Urinary bladder (tissue), 4 donors: ENCODE measurements around the gene FOXD2. TPM values are rescaled to one million over a fixed set of nuclear protein-coding genes. Genes with fewer than 3 reads are reported as not detected.

ENCODE experiments used
- DNase-seq: peaks from one replicate; pipeline ENCODE4 v3.0.0-alpha.2; 2015; ENCODE audit errors: extremely low spot score
- H3K27ac ChIP-seq: one replicate; pipeline ENCODE4 v1.5.1; 2013; ENCODE audit warnings: low read depth, mild to moderate bottlenecking, moderate library complexity
- H3K36me3 ChIP-seq: one replicate; pipeline ENCODE4 v1.6.1; 2013; ENCODE audit warnings: mild to moderate bottlenecking, moderate library complexity; ENCODE audit not compliant: insufficient read depth
- H3K4me1 ChIP-seq: one replicate; pipeline ENCODE4 v1.6.1; 2013; ENCODE audit warnings: mild to moderate bottlenecking, moderate library complexity; ENCODE audit not compliant: insufficient read depth
- H3K4me3 ChIP-seq: one replicate; pipeline ENCODE4 v1.5.1; 2013; ENCODE audit warnings: low read depth, low read length
- WGBS: extraction: QIAGEN DNeasy Blood & Tissue Kit; methylation state at CpG from one replicate; pipeline ENCODE4 v1.1.7; 2013; 5-methylcytosine and 5-hydroxymethylcytosine counted together
- polyA plus RNA-seq: library from polyadenylated mRNA; stranded (reverse); fragments of 200-250 nt; gene quantifications from one replicate; pipeline ENCODE4 v1.2.3, GENCODE V29; 2013
- total RNA-seq: library from RNA; depleted of rRNA; stranded (reverse); fragments of >200 nt; gene quantifications from one replicate; pipeline ENCODE4 v1.2.3, GENCODE V29; 2014
- donor health status: healthy with polysubstance abuse.
- donor health status: healthy.

FOXD2 gene
- total and polyA plus RNA-seq, 2 donors = 0.19 to 0.85 TPM

DNA sequence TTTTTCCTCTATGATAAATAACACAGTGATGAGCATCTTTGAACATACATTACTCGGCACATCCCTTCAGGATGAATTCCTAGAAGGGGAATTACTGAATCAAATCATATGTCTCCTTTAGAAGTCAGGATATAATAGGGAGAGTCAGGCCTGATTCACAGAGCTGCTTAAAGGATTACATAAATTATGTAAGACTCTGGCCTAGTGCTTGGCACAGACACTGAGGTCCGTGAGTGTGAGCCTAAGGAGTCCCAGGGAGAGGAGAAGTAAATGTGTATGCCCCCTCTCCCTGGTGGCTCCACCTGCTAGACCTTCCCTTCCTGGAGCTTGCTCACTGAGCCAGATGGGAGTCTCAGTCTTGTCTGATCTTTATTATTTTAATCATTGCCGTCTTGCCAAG lies 30.4 kb upstream of the FOXD2 start:
- Histone ChIP-seq H3K36me3 (no peaks in the 10 kb centered on the region), H3K27ac (no peak overlapping the region), H3K4me1 (no peaks in the 10 kb centered on the region), H3K4me3 (no peak overlapping the region)
- DNase-seq = no peak
- 80% methylated on average over 3 of the region's 3 CpGs for WGBS

DNA sequence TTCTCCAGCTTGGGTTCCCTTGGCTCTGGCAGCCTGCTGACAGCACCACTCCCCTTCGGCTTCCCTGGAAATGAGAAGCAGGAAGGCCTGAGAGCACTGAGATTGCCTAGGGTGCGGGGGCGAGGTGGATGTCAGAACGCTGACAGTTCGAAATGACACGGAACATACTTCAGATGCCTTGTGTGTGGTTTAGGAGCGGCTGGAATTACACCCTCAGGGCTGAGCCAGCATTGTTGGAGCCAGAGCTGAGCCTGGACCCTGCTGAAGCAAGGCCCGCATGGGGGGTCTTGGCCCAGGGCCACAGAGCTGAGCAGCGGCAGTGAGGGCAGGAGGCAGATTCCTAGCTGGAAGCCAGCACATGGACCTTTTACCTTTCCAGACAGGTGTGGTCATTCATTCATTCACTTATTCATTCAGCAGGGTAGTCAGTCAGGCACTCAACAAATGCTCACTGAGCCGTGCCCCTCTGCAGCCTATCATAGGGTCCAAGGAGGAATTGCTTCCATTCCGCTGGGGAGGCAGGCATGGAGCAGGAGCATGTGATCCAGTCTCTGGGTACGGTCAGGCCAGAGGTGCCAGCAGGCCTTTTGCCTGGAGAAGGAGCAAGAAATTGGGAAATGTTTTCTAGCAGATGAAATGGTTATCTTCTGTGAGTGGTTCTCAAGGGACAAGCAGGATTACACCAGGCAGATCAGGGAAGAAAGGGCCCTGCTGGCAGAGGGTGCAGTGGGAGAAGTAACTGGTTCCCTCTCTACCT lies 28.4 kb upstream of the FOXD2 start:
- no peak overlapping the region for H3K4me3 ChIP-seq
- H3K4me1 ChIP-seq = no peaks in the 10 kb centered on the region
- H3K36me3 ChIP-seq = no peaks in the 10 kb centered on the region
- no peak overlapping the region for H3K27ac ChIP-seq
- no peak for DNase-seq
- WGBS = 48% methylated on average over 12 of the region's 12 CpGs

DNA sequence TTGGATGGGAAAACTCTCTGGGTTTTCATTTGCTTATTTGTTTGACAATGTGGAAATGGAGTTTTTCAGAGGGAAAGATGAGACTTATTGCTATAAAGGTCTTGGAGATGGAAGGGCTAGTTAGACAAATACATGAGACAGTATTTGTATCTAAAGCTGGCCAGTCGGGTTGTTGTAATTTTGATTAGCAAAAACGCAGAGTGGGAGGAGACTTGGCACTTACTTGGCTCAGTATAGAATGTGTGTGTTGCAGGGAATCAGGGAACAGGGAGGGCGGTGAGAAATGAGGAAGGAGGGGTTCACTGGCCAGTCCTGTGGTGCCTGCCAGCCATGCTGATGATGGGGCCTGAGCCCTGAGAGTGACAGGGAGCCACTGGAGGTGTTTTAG lies 27.8 kb upstream of the FOXD2 start:
- no peaks in the 10 kb centered on the region for H3K36me3 ChIP-seq
- WGBS = 58% methylated on average over 3 of the region's 3 CpGs
- DNase-seq = no peak
- H3K4me3 ChIP-seq = no peak overlapping the region
- no peak overlapping the region for H3K27ac ChIP-seq
- no peaks in the 10 kb centered on the region for H3K4me1 ChIP-seq

DNA sequence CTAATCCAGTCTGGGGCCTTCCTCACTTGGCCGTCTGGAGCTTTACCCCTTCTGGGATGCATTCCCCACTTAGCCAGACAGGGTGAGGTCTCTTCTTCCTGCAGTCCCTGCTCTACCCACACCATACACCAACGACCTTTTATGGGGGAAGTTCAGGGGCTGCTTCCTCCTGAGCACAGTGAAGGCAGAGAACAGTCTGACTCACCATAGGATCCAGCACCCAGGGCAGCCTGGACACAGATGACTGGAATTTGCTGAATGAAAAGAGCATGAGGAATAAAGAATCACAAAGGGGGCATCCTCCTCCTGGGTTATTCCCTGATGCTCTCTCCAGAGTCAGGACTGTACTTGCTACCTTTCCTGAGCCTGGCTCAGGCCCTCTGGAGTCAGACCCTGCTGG lies 26.4 kb upstream of the FOXD2 start:
- H3K36me3 ChIP-seq = no peaks in the 10 kb centered on the region
- WGBS = 47% methylated on average over 2 of the region's 2 CpGs
- no peak overlapping the region for H3K4me3 ChIP-seq
- no peak for DNase-seq
- no peak overlapping the region for H3K27ac ChIP-seq
- H3K4me1 ChIP-seq = peaks cover under 1% of the 10 kb centered on the region

DNA sequence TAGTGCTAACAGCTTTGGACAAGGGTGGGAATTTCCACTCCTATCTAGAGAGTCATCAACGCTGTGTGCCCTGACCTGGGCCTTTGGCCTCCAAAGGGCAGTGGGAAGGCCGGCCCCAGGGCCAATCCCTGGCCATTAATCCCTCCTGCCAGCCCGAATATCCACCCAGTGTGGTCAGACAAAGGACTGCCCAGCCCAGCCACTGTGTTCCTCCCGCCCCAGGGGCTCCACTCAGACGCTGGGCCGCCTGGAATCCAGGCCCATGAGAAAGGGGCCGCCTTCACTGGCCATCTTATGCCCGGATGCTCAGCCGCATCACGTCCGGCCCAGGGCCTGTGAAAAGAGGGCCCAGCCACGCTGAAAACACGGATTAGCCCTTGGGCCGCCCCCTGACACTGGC lies 25.4 kb upstream of the FOXD2 start:
- no peaks in the 10 kb centered on the region for H3K36me3 ChIP-seq
- H3K4me3 ChIP-seq = no peak overlapping the region
- DNase-seq = no peak
- H3K27ac ChIP-seq = no peak overlapping the region
- peaks cover 4% of the 10 kb centered on the region for H3K4me1 ChIP-seq
- 88% methylated on average over 14 of the region's 14 CpGs for WGBS

DNA sequence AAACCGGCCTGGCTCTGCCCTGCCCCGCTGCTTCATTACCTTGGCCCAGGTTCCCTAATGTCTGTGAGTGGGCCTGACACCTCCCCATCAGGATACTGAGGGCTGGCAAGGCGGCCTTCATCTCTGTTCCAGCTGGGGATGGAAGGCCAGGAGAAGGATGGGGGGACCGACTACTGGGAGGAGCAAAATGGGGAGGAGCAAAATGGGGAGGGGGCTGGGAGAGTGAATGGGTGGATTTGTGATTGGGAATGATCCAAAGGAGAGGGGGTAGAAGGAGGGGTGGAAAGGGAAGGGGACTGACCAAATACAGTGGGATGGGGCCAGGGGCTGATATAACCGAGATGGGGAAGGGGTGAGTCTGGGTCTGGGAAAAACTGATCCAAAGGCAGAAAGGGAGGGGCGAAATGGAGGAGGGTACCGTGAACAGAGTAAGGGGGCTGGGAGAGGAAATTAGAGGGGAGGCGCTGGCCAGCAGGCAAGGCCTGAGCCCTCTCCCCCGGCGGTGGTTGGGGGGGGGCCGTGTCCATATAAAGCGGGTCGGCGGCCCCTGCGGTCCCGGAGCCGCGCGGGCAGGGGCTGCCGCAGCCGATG lies 22.0 kb upstream of the FOXD2 start, which contains the start of gene FOXE3:
Gene FOXE3 (plus strand): TSS at position 558 of the 591 bp plus-strand sequence. CDS start 31 bp downstream, at position 589.
- Histone ChIP-seq H3K36me3 (no peaks in the 10 kb centered on the region), H3K4me1 (peaks cover 4% of the 10 kb centered on the region), H3K4me3 (peak within 1 kb of the TSS; percentile 13), H3K27ac (no peak within 1 kb of the TSS)
- 21% methylated on average over 21 of the region's 21 CpGs for WGBS
- no peak for DNase-seq

DNA sequence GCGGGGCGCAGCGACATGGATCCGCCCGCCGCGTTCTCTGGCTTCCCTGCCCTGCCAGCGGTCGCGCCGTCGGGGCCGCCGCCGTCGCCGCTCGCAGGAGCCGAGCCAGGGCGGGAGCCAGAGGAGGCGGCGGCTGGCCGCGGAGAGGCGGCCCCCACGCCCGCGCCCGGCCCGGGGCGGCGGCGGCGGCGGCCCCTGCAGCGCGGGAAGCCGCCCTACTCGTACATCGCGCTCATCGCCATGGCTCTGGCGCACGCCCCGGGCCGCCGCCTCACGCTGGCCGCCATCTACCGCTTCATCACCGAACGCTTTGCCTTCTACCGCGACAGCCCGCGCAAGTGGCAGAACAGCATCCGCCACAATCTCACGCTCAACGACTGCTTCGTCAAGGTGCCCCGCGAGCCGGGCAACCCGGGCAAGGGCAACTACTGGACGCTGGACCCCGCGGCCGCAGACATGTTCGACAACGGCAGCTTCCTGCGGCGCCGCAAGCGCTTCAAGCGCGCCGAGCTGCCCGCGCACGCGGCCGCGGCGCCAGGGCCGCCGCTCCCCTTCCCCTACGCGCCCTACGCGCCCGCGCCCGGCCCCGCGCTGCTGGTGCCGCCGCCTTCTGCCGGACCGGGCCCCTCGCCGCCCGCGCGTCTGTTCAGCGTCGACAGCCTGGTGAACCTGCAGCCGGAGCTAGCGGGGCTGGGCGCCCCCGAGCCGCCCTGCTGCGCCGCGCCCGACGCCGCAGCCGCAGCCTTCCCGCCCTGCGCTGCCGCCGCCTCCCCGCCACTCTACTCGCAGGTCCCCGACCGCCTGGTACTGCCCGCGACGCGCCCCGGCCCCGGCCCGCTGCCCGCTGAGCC lies 21.3 kb upstream of the FOXD2 start:
- 1% methylated on average over 134 of the region's 134 CpGs for WGBS
- Histone ChIP-seq H3K27ac (no peak overlapping the region), H3K4me3 (peak overlapping the region; percentile 13), H3K4me1 (peaks cover 4% of the 10 kb centered on the region), H3K36me3 (no peaks in the 10 kb centered on the region)
- DNase-seq = no peak

DNA sequence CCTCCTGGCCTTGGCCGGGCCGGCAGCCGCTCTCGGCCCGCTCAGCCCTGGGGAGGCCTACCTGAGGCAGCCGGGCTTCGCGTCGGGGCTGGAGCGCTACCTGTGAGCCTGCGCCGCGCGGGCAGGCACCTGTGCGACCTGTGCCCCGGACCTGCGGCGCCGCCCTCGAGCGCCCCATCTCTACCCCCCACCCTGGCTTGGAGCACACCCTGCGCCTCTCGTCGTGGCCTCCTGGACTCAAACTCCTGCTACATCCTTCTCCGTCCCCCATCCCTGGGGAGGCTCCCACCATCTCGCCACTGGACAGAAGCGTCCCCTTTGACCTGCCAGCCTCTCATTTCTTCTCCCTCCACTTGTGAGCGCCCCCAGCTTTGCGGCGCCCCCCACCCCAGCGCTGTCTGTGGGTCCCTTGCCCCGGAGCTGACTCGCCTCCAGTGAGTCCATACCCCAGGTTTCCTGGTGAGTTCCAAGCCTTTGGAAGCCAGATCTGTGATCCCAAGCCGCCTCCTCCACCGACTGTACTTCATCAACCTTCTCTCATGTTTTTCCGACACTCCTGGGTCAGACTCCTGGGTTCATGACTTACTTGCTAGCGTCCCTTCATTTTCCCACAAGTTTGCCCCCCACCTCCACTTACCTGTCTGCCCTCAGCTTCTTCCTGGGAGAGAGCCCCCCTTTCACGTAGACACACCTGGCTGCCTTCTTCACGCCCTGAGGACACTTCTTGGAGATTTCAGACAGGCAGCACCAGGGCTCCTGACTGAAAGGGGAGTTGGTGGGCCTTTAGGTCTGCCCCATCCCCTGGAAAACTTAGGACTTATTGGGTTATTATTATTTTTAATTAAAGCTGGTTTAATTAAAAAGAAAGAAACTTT lies 20.4 kb upstream of the FOXD2 start:
- WGBS = 22% methylated on average over 39 of the region's 39 CpGs
- no peak overlapping the region for H3K4me3 ChIP-seq
- no peak for DNase-seq
- H3K27ac ChIP-seq = no peak overlapping the region
- peaks cover 4% of the 10 kb centered on the region for H3K4me1 ChIP-seq
- no peaks in the 10 kb centered on the region for H3K36me3 ChIP-seq

DNA sequence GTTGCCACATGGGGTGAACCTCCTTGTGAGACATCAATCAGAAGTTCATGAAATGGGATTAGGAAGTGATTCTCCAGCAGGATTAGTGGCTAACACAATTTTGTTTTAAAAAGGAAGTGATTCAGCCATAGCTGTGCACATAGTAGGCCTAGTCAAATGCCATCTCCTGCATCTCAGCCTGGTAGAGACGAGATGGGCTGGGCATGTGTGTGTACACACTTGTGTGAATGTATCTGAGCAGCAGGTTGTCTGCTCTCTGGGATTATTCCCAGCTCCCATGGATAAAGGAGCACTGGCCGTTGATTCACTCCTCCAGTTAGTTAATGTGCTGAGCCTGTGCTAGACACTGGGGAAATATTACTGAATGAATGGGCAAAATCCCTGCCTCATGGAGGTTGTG lies 19.7 kb upstream of the FOXD2 start:
- DNase-seq = no peak
- Histone ChIP-seq H3K27ac (no peak overlapping the region), H3K4me1 (peaks cover 4% of the 10 kb centered on the region), H3K4me3 (no peak overlapping the region), H3K36me3 (no peaks in the 10 kb centered on the region)
- WGBS = 85% methylated on average over 2 of the region's 2 CpGs

DNA sequence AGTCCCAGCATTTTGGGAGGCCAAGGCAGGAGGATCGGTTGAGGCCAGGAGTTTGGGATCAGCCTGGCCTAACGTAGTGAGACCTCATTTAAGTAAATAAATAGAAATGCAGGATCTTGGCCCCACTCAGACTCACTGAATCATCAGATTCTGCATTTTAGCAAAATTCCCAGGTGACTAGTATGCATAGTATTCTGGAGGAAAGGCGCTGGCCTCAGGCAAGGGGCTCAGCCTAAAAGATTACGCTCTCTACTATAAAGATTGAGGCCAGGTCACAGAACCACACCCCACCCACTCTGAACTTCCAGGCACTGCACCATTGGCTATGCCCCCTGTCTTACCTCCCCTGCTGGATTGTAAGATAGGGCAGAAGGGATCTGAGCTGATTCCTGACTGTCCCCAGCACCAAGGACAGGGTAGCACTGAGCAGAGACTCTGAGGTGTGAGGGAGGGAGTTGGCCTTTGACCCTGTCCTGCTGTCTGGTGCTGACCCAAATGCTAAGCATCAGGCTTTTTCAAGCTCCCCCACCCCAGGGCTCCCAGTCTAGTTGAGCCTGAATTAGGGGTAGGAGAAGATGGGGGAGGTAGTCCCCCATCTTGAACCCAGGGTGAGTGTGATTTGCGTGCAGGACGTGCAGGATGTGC lies 19.0 kb upstream of the FOXD2 start:
- no peak for DNase-seq
- Histone ChIP-seq H3K27ac (no peak overlapping the region), H3K4me1 (peaks cover 4% of the 10 kb centered on the region), H3K4me3 (no peak overlapping the region), H3K36me3 (no peaks in the 10 kb centered on the region)
- WGBS = 86% methylated on average over 6 of the region's 6 CpGs

DNA sequence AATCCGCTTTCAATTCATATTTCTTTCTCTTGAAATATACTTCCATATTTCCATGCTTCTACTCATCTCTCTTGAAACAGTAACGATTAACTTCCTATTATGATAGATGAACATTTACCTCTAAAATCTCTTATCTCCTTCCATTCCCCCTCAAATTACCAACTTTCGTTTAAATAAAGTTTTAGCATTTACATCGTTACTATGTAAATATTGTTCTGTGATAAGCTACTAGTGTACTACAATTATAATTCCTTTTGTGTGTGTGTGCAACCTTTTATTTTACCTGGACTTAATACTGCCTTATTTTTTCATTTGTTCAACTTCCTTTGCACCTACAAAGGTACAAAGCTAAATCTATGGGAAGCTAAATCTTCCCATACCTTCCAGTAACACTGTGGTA lies 17.3 kb upstream of the FOXD2 start:
- H3K27ac ChIP-seq = no peak overlapping the region
- no peak for DNase-seq

DNA sequence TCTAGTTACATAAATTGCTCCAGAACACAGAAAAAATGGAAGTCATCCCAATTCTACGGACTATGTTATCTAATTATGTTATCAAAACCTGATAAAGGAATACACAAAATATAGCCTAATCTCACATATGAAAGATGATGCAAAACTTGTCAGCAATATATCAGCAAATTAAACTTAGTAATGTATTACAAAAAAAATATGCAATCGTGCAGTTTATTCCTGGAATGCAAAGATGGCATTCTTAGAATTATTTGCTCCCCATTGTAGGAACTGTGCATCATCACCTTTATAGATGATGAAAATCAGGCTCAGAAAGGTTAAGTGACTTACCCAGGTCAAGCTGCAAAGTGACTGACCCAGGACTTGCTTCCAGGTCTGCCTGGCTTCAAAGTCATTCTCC lies 14.0 kb upstream of the FOXD2 start:
- no peak for DNase-seq
- Histone ChIP-seq H3K4me1 (no peaks in the 10 kb centered on the region), H3K4me3 (no peak overlapping the region), H3K36me3 (no peaks in the 10 kb centered on the region), H3K27ac (no peak overlapping the region)
- 26% methylated on average over 2 of the region's 2 CpGs for WGBS

More for the DNA sequence above, 17.3 kb upstream of the FOXD2 start:
- WGBS = 84% methylated on average over 4 of the region's 4 CpGs
- Histone ChIP-seq H3K4me1 (peaks cover 4% of the 10 kb centered on the region), H3K36me3 (no peaks in the 10 kb centered on the region), H3K4me3 (no peak overlapping the region)
